SK-N-SH (cell line): ENCODE data around the gene POLR1A. TPM values are rescaled to one million over a fixed set of nuclear protein-coding genes. Genes with fewer than 3 reads are reported as not detected.

ENCODE experiments used
- CTCF ChIA-PET: fragments of 300-600, 350-600 bp; formaldehyde crosslinking; extraction: SDS; loops from one replicate; lab custom pipeline; 2021; lab: Yijun Ruan, JAX
- POLR2A ChIA-PET: fragments of 350-600 bp; sonication (Branson Sonifier 250); formaldehyde crosslinking; extraction: SDS; loops from one replicate; lab custom pipeline; 2020; ENCODE audit warnings: antibody characterized with exemption, inconsistent platforms; lab: Yijun Ruan, JAX
- DNase-seq: peaks from one replicate; pipeline ENCODE4 v3.0.0; 2012
- H2AFZ ChIP-seq: fragments of 200-600 bp; sonication (generic); 2 replicates; pipeline ENCODE4 v1.8.1; 2016; ENCODE audit warnings: antibody characterized with exemption, mild to moderate bottlenecking, low read depth
- H3F3A ChIP-seq: fragments of 200-600 bp; sonication (generic); replicated peaks from 2 replicates; pipeline ENCODE3; 2016; ENCODE audit warnings: antibody characterized with exemption, mild to moderate bottlenecking; ENCODE audit not compliant: insufficient read depth
- H3K27ac ChIP-seq, 2 experiments: fragments of 200-500 bp in 1 of 2; fragments of 200-600 bp in 1 of 2; sonication (Bioruptor generic) in 1 of 2; sonication (generic), shearing (Covaris generic) in 1 of 2; 2 replicates each; pipeline versions ENCODE4 v1.5.1 to v1.6.1; 2014 to 2016; ENCODE audit warnings: low read depth in 2 of 2, inconsistent platforms in 1 of 2, low read length in 1 of 2, mild to moderate bottlenecking in 1 of 2, mixed read lengths in 1 of 2
- H3K27me3 ChIP-seq: fragments of 200-600 bp; sonication (generic), shearing (Covaris generic); 2 replicates; pipeline ENCODE4 v1.6.1; 2016; ENCODE audit warnings: mixed run types; ENCODE audit not compliant: insufficient read depth
- H3K36me3 ChIP-seq, 2 experiments: fragments of 200-500 bp in 1 of 2; fragments of 200-600 bp in 1 of 2; sonication (Bioruptor generic) in 1 of 2; sonication (generic) in 1 of 2; replicated peaks in 1 of 2; 2 replicates each; pipeline versions ENCODE3 to v1.5.1; 2014 to 2016; ENCODE audit warnings: low read length in 1 of 2, mild to moderate bottlenecking in 1 of 2; ENCODE audit not compliant: insufficient read depth in 2 of 2, control insufficient read depth in 1 of 2
- H3K4me1 ChIP-seq, 2 experiments: fragments of 200-500 bp in 1 of 2; fragments of 200-600 bp in 1 of 2; sonication (Bioruptor generic) in 1 of 2; sonication (generic), shearing (Covaris generic) in 1 of 2; 2 replicates each; pipeline versions ENCODE4 v1.5.1 to v1.6.1; 2014 to 2016; ENCODE audit warnings: low read depth in 1 of 2, low read length in 1 of 2, mixed run types in 1 of 2; ENCODE audit not compliant: insufficient read depth in 2 of 2, control insufficient read depth in 1 of 2
- H3K4me2 ChIP-seq: fragments of 200-600 bp; sonication (generic), shearing (Covaris generic); 2 replicates; pipeline ENCODE4 v1.6.1; 2017; ENCODE audit warnings: mixed run types
- H3K4me3 ChIP-seq, 2 experiments: fragments of 200-500 bp in 1 of 2; fragments of 200-600 bp in 1 of 2; sonication (Bioruptor generic) in 1 of 2; sonication (generic), shearing (Covaris generic) in 1 of 2; 2 replicates each; pipeline versions ENCODE4 v1.5.1 to v1.8.1; 2014 to 2016; ENCODE audit warnings: low read depth in 2 of 2, inconsistent platforms in 1 of 2, low read length in 1 of 2, mild to moderate bottlenecking in 1 of 2, mixed read lengths in 1 of 2, moderate library complexity in 1 of 2
- H3K79me2 ChIP-seq: fragments of 200-600 bp; sonication (generic); 2 replicates; pipeline ENCODE4 v1.8.1; 2017; ENCODE audit warnings: mild to moderate bottlenecking; ENCODE audit not compliant: insufficient read depth
- H3K9ac ChIP-seq: fragments of 200-600 bp; sonication (generic); 2 replicates; pipeline ENCODE4 v1.6.1; 2017; ENCODE audit warnings: mixed run types
- H3K9me2 ChIP-seq: fragments of 200-600 bp; sonication (generic); 2 replicates; pipeline ENCODE4 v1.6.1; 2017; ENCODE audit warnings: mixed run types
- H3K9me3 ChIP-seq: fragments of 200-600 bp; sonication (generic); 2 replicates; pipeline ENCODE4 v1.6.1; 2017; ENCODE audit warnings: mixed run types, mild to moderate bottlenecking, moderate library complexity
- H4K20me1 ChIP-seq: fragments of 200-600 bp; sonication (generic); 2 replicates; pipeline ENCODE4 v1.6.1; 2017; ENCODE audit warnings: mild to moderate bottlenecking, mixed run types; ENCODE audit not compliant: insufficient read depth
- CTCF ChIP-seq: fragments of 200-600 bp; sonication (generic); IDR thresholded peaks from 2 replicates; pipeline ENCODE4 v1.6.1; 2017; ENCODE audit warnings: antibody characterized with exemption, mild to moderate bottlenecking, moderate library complexity
- EP300 ChIP-seq, 2 experiments: IDR thresholded peaks; 2 replicates each; pipeline versions ENCODE4 v1.4.0 to v1.6.1; 2012; ENCODE audit warnings: borderline replicate concordance in 1 of 2, low read depth in 1 of 2, low read length in 1 of 2
- FOSL2 ChIP-seq: IDR thresholded peaks from 2 replicates; pipeline ENCODE4 v1.4.0; 2012; ENCODE audit warnings: low read depth, mild to moderate bottlenecking, moderate library complexity, borderline replicate concordance
- IRF3 ChIP-seq: fragments of 150-350 bp; IDR thresholded peaks from 2 replicates; pipeline ENCODE4 v1.6.1; 2016; ENCODE audit warnings: mild to moderate bottlenecking, low read depth, low read length
- MEF2A ChIP-seq: IDR thresholded peaks from 2 replicates; pipeline ENCODE4 v1.4.0; 2012; ENCODE audit warnings: low read depth, borderline replicate concordance
- NRF1 ChIP-seq: IDR thresholded peaks from 2 replicates; pipeline ENCODE4 v1.6.1; 2012; ENCODE audit warnings: low read depth, mild to moderate bottlenecking, low read length
- POLR2AphosphoS5 ChIP-seq: IDR thresholded peaks from 2 replicates; pipeline ENCODE4 v1.6.1; 2012; ENCODE audit warnings: low read depth, low read length
- RAD21 ChIP-seq: IDR thresholded peaks from 2 replicates; pipeline ENCODE4 v1.6.1; 2012; ENCODE audit warnings: mild to moderate bottlenecking, low read length
- REST ChIP-seq: IDR thresholded peaks from 2 replicates; pipeline ENCODE4 v1.6.1; 2012; ENCODE audit warnings: mild to moderate bottlenecking, low read depth, low read length, moderate library complexity
- RXRA ChIP-seq: IDR thresholded peaks from 2 replicates; pipeline ENCODE4 v1.4.0; 2012; ENCODE audit warnings: low read depth, mild to moderate bottlenecking, borderline replicate concordance
- SIN3A ChIP-seq: IDR thresholded peaks from 2 replicates; pipeline ENCODE4 v1.6.1; 2012; ENCODE audit warnings: low read depth, mild to moderate bottlenecking, low read length, moderate library complexity, borderline replicate concordance
- SMC3 ChIP-seq: IDR thresholded peaks from 2 replicates; pipeline ENCODE4 v1.6.1; 2012; ENCODE audit warnings: low read depth, low read length, improper control_type of control experiment
- USF1 ChIP-seq: IDR thresholded peaks from 2 replicates; pipeline ENCODE4 v1.4.0; 2012; ENCODE audit warnings: low read depth, borderline replicate concordance
- USF2 ChIP-seq: fragments of 150-350 bp; IDR thresholded peaks from 2 replicates; pipeline ENCODE4 v1.6.1; 2017; ENCODE audit warnings: antibody characterized with exemption, low read length, low read depth, borderline replicate concordance
- ZBTB33 ChIP-seq: IDR thresholded peaks from 2 replicates; pipeline ENCODE4 v1.4.0; 2012; ENCODE audit warnings: low read depth, borderline replicate concordance
- WGBS: methylation state at CpG from one replicate; pipeline ENCODE4 v1.1.6; 2017; ENCODE audit warnings: low lambda C conversion rate; 5-methylcytosine and 5-hydroxymethylcytosine counted together
- polyA plus RNA-seq, 3 experiments: library from polyadenylated mRNA; depleted of rRNA; stranded (reverse); fragments of >200 nt; gene quantifications; 2 replicates each; pipeline ENCODE4 v1.2.3, GENCODE V29; 2012

The POLR1A gene
- polyA plus RNA-seq, 1 of the 3 experiments (the other 2 are of a cell fraction) = 6.1 TPM

GRCh38 chr2:86044045-86044444 is 61.6 kb downstream of the POLR1A start:
- POLR2A ChIA-PET = no interaction called here
- H4K20me1 ChIP-seq = no peaks in the 10 kb centered on the region
- H2AFZ ChIP-seq = no peak overlapping the region
- no peak overlapping the region for H3K4me3 ChIP-seq
- H3K9ac ChIP-seq = no peak overlapping the region
- H3K79me2 ChIP-seq = no peaks in the 10 kb centered on the region
- H3F3A ChIP-seq = no peaks in the 10 kb centered on the region
- no peaks in the 10 kb centered on the region for H3K9me3 ChIP-seq
- no peak overlapping the region for H3K4me2 ChIP-seq
- CTCF ChIA-PET = interaction anchor here (0.6 to 5.0 kb wide), 3 partner anchors 173 to 230 kb away, joined by 3 to 19 read pairs (median 3); no protein-coding TSS in a partner anchor
- 95% methylated on average over 12 of the region's 12 CpGs for WGBS
- TF ChIP-seq POLR2AphosphoS5 = no peak
- no peak for TF ChIP-seq NRF1
- no peak for TF ChIP-seq MEF2A
- no peak for TF ChIP-seq EP300 (IDR thresholded peaks at IDR 0.05; ENCODE audit: borderline replicate concordance in 1 of 2, low read depth in 1 of 2, low read length in 1 of 2)
- TF ChIP-seq SMC3 = no peak
- TF ChIP-seq CTCF = no peak
- TF ChIP-seq RAD21 = no peak
- no peak for TF ChIP-seq ZBTB33
- no peak for TF ChIP-seq USF2
- TF ChIP-seq SIN3A = no peak
- TF ChIP-seq REST = no peak
- TF ChIP-seq FOSL2 = no peak
- TF ChIP-seq IRF3 = no peak
- no peak for TF ChIP-seq USF1
- TF ChIP-seq RXRA = no peak
- no peaks in the 10 kb centered on the region for H3K9me2 ChIP-seq
- H3K36me3 ChIP-seq = peaks cover 43 to 89% of the 10 kb centered on the region in 2 experiments
- no peak for DNase-seq
- H3K4me1 ChIP-seq = peaks cover 0 to 9% of the 10 kb centered on the region in 2 experiments; a peak in 2 of 4 replicates
- H3K27ac ChIP-seq = no peak overlapping the region
- no peaks in the 10 kb centered on the region for H3K27me3 ChIP-seq
